NCI-H1694 treated with DMSO at 0.1 percent for 48 hours (cell line): ENCODE results near the gene DCN.

Experiments
- DNase-seq: peaks from one replicate; lab custom pipeline; 2025; lab: John Stamatoyannopoulos, UW

DCN gene

DNA sequence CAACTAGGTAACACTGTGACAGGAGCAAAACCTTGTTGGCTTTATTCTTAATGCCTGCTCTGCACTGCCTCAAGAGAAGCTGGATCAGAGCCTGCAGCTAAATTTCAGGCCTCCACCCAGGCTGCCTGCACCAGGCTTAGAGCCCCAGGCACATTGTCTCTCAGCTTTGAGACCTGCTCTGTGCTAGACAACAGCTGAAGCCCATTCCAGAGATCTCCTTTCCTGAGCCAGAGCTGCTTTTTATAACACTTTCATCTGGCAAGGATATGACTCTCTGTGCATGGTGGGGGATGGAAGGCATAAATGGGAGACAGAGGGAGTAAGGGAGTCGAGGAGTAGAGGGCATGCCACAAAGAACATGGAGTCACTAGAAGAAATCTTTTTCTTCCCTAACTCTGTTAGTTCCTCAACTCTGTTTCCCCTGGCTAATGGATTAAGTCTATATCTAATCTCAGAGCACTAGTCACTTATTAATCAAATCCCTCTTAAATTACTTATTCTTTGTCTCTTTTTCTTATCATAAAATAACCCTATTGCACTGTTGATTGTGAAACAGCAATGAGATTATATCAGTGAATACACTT lies 44.2 kb downstream of the DCN start:
- DNase-seq = no peak

GRCh38 chr12:91133871-91134270 lies 48.7 kb downstream of the DCN start:
- DNase-seq = no peak

GRCh38 chr12:91129662-91130362 lies 52.8 kb downstream of the DCN start:
- DNase-seq = no peak

GRCh38 chr12:91127751-91128150 lies 54.9 kb downstream of the DCN start:
- DNase-seq = no peak

DNA sequence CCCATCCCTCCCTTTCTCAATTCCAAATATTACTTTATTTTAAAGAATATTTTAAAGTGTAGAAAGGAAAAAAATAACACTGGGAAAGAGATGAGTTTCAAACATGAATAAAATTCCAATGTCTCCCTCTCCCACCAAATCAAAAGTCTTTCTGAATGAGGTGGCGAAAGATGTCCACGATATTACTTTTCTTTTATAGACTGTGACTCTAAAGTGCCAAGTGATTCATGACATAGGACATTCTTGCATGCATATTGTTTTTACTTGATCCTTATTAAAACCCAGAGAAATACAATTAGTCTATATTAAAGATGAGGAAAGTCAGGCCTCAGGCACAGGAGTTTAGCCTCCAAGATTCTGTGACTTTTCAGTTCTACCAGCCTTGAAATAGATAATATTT lies 55.3 kb downstream of the DCN start:
- no peak for DNase-seq

DNA sequence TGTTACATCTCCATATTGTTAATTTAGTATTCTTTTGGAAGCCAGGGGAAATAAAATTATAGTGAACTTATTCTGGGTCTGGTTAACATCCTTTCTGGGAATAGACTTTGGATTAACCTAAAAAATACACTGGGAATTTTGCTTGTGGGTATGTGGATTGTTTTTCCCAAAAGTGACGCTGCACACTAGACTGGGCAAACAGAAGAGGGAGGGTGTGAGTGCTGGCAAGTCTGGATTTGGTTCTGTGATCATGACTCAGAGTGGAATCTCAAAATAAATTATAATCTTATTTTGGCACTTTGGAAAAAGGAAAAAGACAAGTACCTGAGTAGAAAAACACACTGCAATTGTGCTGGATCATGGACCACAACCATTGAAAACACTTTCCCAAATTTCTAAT lies 56.1 kb downstream of the DCN start:
- DNase-seq = no peak

GRCh38 chr12:91123236-91123916 lies 59.2 kb downstream of the DCN start:
- no peak for DNase-seq

DNA sequence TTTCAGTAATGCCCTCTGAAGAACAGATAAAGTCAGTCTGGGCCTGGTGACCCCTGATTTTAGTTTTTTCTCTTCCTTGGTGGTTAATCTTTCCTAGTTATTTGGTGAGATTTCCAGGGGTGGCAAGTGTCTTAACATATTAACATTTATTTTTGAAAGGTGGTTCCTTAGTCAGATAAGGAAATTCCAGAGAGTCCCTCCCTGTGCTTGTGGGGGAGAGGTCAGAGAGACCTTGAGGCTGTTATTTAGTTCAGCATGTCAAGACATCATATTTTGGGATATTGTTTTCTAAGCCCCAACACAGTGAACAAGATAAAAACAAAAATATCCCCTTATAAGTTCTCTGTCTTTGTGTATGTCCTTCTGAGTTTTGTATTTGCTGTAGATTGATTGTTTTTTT lies 61.8 kb downstream of the DCN start:
- DNase-seq = no peak

- DNase-seq = no peak
Observed at GRCh38 chr12:91119089-91119488, 63.5 kb downstream of the DCN start.

DNA sequence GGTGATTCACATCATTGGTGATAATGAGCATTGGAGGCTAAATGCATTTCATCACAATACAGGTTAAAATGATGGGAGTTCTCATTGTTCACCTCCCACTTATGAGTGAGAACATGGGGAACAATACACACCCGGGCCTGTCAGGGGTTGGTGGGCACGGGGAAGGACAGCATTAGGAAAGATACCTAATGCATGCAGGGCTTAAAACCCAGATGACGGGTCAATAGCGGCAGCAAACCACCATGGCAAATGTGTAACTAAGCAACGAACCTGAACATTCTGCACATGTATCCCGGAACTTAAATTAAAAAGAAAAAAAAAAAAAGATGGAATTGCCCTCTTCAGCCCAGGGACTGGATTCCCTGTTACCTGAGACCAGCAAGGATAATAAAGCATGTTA lies 69.0 kb downstream of the DCN start:
- no peak for DNase-seq

GRCh38 chr12:91111366-91112325 lies 71.0 kb downstream of the DCN start, which contains the start of gene LUM:
TSS of gene LUM (minus strand) at chr12:91111494. CDS start at chr12:91108979, 2,515 bp downstream.
- no peak for DNase-seq

GRCh38 chr12:91110311-91110924 lies 72.2 kb downstream of the DCN start:
- DNase-seq = no peak

GRCh38 chr12:91109581-91110310 lies 72.9 kb downstream of the DCN start:
- DNase-seq = no peak

GRCh38 chr12:91109148-91109564 lies 73.5 kb downstream of the DCN start:
- peak; percentile 29 for DNase-seq

DNA sequence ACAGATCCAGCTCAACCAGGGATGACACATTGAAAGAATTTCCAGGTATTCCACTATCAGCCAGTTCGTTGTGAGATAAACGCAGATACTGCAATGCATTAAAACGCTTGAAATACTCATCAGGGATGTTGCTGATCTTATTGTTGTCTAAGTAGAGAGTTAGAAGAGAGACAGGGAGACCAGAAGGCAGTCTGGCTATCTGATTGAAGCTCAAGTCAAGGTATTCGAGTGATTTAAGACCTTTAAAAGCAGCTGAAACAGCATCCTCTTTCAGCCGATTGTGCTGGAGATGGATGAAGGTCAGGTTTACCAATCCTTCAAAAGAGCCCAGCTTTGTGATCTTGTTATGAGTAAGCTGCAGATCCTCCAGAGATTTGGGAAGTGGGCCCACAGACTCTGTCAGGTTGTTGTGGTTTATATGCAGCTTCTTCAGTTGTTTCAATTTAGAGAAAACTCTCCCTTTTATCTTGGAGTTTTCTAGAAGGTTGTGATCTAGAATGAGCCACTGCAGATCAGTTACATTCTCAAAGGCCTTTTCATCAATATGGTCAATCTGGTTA lies 74.3 kb downstream of the DCN start:
- DNase-seq = no peak

GRCh38 chr12:91106283-91106682 lies 76.3 kb downstream of the DCN start:
- no peak for DNase-seq

GRCh38 chr12:91105807-91106206 lies 76.8 kb downstream of the DCN start:
- peak; percentile 39 for DNase-seq

GRCh38 chr12:91104812-91105466 lies 77.7 kb downstream of the DCN start:
- no peak for DNase-seq

DNA sequence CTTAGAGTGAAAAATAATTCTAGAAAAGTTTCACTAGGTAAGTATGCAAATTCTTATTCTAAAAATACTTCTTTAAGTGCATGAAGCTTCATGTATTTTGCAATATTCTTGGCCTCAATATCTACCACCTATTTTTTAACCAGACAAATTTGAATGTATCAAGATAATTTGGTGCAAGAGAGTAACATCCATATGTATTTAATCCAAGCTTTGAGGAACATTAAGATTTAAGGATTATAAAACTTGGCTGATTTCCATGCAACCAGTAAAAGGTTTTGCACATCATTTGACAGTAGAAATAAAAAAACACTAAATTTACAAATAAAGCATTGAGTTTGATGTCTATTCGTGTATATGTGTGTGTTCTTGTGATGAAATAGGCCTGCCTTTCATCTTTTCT lies 79.0 kb downstream of the DCN start:
- DNase-seq = no peak

DNA sequence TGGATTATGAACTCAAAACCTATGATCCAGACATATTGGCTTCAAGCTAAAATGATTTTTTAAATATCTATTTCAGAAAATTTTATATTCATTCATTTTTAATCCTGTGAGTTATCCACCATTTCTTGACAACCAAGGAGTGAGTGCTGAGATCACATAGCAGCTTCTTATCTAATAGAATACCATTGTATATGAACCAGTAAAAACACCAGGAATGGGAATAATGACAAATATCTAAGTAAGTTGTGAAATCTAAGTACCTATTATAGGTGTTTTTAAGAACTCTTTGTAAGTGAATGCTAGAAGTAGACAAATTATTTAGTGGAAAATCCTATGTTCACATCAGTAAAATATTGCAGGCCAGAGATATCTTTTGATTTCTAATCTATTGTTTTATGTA lies 79.5 kb downstream of the DCN start:
- no peak for DNase-seq
